Stimulated activated CD4-positive, alpha-beta T cell treated with anti-CD3 and anti-CD28 coated beads, Interleukin-1b, Interleukin-23, amount 100 ng/mL, for 4 hours (primary cell): Measurements from ENCODE around the gene ULBP3.
A peak's percentile ranks its signal among the peaks of the same experiment; 100 is the strongest.
"Not testable (repeated sequence)": the region's sequence is repeated elsewhere in the genome, so short reads cannot be mapped to it uniquely, and the experiment has no call there.

Experiments
- DNase-seq, 2 donors: peaks; one replicate each; pipeline ENCODE4 v3.0.0-alpha.2; 2020; ENCODE audit warnings: low read depth in 2 of 2

ULBP3 gene

DNA sequence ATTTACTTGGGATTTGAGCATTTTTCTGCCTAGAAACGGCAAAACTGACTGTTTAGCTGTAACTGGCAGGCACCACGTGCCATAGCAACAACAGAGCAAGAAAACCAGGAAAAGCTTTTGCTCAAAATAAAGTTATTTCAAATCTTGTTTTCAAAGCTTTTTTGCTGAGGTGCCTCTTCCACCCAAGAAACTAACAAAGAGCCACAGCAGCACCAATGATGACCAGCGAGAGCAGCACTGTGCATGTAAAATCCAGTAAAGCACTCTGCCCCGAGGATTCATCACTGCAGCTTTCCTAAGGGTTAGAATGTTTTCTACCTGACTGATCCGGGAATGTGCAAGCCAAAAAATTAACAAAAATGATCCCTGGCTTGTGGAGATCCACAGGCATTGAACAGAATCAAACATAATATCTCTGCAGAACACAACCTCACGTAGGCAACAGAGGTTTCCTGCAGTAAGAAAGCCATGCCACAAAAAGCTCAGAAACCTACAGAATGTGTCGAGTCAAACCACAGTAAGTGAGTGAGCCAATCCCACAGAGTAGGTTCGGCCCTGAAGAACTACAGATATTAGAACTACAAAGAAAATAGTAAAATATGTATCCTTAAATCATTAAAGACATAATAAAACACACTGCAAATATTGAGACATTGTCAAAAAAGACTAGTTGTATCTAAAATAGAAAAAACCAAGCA lies 7.4 kb upstream of the ULBP3 start:
- DNase-seq = no peak

DNA sequence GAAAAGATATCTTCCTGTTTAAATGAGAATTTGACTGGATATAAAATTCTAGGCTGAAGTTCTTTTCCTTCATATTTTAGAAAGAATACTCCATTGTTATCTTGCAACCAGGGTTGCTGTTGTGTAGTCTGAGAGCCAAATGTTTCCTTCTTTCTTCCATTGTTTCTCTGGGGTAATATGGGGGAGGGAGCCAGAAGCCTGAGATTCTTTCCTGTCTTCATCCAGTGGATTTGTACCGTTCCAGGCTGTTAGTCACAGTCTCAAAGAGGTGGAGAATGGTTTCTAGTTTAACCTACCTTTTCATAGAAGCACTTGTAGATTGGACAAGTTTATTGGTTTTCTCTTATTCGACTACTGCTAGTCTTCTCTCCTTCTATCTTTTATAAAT lies 6.1 kb upstream of the ULBP3 start:
- no peak for DNase-seq

DNA sequence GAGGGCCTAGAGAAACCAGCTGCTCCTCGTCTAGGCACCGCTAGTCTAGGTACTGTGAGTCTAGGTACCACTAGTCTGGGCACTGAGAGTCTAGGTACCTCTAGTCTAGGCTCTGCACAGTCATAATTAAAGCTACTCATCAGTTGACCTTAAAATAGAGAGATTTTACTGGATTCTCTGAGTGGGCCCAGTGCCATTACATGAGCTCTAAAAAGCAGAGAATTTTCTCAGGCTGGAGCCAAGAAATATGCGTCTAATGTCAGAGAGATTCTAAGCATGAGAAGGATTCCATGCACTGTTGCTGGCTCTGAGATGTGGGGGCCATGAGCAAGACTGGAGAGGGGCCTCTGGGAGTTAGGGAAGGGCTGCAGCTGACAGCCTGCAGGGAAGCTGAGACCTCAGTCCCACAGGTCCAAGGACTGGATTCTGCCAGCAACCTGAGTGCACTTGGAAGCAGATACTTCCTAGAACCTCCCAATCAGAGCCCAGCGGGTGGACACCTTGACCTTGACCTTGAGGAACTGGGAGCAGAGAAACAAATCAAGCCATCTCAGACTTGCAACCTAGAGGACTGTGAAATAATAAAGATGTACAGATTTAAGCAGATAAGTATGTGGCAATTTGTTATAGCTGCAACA lies 5.6 kb upstream of the ULBP3 start:
- DNase-seq = not testable (repeated sequence)

DNA sequence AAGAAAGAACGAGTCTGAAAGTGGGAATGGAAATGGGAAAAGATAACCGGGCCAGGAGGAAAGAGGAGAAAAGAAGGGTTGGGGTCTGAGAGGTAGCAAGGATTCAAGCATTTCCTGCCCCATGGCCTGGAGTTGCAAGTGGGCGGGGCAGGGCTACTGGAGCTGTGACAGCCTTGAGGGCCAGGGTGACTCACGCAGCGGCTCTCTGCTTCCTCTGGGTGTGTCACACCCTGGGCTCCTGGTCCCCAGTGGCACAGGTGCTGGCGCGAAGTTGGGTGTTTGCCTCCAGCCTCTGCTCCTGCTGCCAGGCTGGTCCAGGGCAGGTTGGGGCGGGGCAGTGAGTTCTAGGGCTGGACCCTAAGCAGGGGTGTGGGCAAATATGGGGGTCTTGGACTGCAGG lies 3.3 kb upstream of the ULBP3 start:
- DNase-seq = peak in 1 of 2 donors; percentile 18

DNA sequence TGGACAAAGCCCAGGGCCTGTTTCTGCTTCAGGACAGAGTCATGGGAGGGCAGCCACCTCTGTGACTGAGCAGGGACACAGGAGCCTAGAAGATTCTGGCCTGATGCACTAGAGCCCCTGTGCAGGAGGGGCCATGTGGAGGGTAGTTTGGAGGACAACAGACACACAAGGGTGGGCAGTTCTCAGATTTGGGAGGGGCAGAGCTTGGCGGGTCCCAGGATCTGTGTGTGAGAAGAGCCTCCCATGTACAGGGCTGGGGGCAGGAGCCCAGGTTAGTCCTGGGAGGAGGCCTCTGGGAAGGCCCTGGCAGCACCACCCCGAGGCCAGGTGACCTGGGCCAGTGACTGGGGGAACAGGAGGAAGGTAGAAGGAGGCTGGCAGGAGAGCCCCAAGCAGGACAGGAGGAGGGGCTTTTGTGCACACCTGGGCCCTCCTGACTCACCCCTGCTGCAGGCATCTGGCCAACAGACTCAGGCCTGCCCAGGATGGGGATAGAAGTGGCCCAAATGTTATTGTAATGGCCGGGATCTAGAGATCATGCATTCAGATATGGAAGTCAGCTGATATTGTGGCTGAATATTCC lies 1.4 kb upstream of the ULBP3 start:
- DNase-seq = no peak

DNA sequence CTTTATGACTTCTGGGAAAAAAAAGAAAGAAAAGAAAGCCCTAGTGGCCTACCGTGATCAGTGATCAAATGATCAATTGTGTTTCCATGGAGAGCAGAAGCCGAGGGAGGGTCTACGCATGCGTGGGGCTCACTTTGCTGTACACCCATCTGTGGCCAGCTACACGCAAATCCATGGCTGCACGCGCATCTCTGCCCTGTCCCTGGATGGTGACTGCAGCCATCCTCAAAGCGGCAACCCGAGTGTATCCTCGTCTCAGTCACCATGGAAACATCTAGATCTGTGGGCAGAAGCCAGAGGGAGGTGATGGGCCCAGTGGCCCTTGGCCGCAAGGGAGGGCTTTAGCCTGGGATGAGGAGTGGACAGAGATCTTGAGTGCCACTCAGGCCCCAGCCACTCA lies 785 bp upstream of the ULBP3 start:
- no peak for DNase-seq

DNA sequence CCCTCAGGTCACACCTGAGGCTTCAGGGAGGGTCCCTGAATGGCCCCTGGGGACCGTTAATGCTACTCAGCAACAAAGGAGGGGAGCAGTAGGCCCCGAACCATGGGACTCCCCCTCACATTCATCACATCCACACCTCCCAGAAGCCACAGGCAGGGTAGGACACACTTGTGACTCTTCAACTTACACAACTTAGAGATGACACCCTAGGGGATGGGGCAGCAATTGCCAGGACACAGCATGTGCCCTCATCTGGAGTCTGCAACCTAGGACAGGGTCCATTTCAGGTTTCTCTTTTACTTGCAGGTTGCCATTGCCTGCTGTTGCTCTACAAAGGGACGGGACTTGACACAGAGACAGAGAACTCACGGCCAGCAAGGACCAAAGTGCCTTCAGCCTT lies 770 bp downstream of the ULBP3 start:
- DNase-seq = no peak

DNA sequence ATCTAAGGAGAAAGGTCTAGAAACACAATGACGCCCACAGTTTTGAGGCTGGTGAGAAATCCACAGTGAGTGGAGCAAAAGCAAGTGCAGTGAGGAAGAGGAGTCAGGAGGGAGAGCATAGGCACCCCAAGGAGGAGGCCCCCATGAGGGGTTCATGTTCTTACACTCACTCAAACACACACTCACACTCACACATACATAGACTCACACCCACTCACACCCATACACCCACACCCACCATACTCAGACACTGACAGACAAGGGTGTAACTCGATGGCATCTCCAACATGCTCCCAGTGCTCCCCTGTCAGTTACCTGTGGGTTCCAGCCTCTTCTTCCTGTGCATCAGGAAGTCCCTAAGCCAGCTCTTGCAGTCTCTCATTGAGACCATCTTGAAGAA lies 3.8 kb downstream of the ULBP3 start:
- no peak for DNase-seq

DNA sequence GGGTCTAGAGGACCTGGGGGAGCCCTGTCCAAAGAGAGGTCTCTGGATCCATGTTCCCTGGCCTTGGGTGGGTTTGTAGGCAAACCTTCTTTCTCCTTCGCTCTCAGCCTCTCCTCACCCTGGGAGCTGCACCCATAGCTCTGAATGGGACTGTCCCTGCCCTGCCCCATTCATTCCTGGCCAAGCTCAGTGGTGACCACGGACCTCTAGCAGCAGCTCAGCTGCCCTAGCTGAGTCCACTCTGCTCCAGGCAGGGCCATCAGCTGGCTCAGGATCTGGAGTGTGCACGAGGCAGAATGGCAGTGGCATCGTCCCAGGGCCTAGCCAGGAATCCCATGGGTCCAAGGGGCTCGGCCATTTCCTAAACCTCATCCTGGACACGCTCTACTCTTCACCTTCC lies 5.3 kb downstream of the ULBP3 start:
- no peak for DNase-seq

DNA sequence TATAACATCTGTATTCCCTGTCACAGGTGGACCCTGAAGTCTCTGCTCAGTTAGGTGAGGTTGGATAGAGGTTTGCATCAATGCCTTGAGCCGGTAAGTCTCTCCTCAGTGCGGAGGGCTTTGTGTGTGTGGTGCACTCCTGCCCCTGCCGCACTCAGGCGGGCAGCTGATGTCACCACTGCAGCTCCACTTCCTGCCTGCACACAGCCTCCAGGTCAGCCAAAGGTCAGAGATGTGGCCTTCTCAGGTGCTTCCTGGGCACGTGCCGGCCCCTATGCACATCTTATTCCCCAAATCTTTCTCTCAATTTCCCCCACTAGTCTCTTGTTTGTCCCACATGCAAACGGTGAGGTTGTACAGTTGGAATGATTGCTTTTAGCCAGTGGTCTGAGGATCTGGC lies 8.9 kb downstream of the ULBP3 start:
- not testable (repeated sequence) for DNase-seq

DNA sequence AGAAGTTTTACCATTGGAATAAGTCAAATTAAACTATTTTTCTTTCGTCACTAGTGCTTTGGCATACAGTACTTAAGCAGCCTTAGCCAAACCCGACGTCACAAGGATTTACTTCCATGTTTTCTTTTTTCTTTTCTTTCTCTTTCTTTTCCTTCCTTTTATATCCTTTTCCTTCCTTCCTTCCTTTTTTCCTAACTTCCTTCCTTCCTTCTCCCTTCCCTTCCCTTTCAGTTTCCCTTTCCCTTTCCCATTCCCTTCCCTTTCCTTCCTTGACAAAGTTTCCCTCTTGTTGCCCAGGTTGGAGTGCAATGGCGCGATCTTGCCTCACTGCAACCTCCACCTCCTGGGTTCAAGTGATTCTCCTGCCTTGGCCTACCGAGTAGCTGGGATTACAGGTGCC lies 9.9 kb downstream of the ULBP3 start:
- no peak for DNase-seq

DNA sequence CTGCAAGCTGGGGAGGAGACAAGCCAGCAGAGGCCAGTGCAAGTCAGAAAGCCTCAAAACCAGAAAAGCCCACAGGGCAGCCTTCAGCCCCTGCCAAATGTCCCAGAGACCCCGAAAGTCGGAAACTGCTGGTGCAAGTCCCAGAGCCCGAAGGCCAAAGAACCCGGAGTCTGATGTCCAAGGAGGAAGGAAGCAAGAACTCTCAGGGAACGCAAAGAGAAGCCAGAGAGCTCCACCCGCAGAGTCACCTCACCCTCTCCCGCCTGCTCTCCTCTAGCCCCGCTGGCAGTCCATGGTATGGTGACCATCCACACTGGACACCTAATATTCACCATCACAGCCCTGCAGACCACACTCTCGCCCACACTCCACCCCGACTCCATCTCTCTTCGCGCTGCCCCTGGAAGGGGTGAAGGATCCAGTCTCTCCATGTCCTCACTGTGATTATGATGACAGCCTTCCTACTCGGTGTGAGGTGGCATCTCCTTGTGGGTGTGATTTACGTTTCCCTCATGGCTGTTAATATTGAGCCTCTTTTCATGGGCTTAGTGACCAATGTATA lies 10.6 kb downstream of the ULBP3 start:
- DNase-seq = no peak

DNA sequence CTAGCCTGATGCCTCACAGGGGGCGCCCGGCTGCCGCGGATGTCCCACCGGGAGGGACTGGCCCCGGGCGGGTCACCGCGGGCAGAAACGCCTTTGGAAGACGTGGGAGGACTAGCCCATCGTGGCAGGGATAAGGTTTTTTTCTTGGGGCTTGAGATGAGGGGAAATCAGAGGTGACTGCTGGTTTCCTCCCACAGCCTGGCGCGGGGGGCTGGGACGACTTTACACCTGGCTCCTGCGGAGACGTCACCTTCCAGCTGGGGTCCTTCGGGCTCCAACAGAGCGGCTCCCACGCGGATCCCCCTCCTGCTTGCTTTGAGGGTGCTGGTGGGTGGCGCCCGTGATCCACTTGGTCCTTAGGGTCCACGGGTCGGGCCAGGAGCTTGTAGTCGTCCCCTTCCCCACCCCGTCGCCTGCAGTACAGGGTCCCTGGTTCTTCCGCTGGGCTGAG lies 11.4 kb downstream of the ULBP3 start:
- no peak for DNase-seq

DNA sequence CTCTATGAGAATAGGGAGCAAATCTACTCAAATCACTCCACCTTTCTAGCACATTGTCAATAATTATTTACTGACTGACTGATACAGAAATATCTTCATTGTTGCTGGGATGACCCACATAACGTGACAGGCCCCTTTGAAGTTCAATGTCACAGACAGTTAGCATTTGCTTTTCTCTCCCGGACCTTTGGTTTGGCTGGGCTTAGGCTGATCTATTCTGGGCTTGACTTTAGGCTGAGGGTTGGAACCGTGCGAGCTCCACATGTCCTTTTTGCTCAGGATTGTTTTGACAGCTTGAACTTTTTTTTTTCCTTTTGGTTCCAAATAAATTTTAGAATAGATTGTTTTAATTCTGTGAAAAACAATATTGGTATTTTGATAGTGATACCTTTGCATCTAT lies 12.0 kb downstream of the ULBP3 start:
- no peak for DNase-seq

DNA sequence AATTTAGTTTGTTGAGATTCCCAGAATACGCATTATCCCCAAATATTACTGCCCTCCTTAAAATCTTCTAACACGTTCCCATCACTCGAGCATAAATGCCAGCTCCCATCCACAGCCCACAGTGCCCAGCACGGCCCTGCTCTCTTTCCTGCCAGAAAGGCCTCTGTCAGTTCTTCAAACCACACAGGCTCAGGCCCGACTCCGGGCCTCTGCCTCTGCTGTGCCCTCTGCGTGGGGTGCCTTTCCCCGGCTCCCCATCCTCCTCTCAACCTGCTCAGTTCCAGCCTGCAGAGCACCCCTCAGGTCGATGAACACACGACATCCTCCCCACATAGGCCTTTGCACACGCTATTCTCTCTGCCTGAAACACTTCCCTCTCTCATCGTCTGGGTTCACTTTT lies 12.8 kb downstream of the ULBP3 start:
- no peak for DNase-seq

DNA sequence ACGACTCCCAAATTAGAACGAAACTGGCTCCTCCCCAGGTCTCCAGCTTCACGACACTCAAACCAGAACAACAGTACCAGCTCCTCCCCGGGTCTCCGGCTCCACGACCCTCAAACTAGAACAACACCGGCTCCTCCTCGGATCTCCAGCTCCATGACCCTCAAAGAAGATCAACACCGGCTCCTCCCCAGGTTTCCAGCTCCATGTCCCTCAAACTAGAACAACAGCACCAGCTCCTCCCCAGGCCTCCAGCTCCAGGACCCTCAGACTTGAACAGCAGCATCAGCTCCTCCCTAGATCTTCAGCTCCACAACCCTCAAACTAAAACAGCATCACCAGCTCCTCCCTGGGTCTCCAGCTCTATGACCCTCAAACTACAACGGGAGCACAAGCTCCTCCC lies 13.8 kb downstream of the ULBP3 start:
- DNase-seq = no peak

DNA sequence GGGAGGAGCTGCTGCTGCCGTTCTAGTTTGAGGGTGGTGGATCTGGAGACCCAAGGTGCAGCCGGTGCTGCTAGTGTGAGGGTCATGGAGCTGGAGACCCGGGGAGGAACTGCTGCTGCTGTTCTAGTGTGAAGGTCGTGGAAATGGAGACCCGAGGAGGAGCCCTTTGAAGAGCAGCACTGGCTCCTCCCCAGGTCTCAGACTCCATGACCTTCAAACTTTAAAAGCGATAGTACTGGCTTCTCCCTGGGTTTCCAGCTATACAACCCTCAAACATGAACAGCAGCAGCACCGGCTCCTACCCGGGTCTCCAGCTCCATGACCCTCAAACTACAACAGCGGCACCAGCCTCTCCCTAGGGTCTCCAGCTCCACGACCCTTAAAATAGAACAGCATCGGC lies 15.5 kb downstream of the ULBP3 start:
- DNase-seq = no peak

DNA sequence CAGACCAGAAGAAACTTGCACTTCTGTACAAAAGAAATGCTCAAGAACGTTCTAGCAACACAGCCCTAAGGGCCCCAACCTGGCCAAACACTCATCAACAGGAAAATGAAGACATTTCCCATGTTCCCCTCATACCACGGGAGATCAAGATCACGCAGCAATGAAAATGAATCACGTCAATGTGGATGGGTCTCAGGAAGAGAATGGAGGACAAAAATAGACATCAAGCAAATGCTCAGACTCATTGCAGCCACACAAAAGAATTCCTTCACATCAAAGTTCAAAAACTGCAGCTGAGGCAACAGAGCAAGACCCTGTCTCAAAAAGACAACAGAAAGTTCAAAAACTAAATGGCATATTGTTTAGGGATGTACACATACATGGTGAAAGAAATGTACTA lies 18.1 kb downstream of the ULBP3 start:
- no peak for DNase-seq

DNA sequence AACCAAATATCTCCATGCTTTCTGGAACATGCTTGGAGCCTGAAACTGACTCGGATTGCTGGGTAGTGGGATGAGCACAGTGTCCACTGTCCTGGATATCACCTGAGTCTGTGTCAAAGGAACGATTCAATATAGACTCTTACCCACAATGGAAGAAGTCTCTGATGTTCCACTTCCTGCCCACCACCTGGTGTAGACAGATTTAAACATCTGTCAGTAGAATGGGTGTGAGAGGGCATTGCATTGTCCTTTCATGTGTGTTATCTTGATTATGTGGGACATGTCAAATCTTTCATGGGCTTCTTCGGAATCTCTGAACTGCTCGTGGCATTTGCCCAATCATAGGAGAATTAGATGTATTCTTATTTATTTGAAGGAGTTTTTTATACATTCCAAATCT lies 20.8 kb downstream of the ULBP3 start:
- DNase-seq = no peak

DNA sequence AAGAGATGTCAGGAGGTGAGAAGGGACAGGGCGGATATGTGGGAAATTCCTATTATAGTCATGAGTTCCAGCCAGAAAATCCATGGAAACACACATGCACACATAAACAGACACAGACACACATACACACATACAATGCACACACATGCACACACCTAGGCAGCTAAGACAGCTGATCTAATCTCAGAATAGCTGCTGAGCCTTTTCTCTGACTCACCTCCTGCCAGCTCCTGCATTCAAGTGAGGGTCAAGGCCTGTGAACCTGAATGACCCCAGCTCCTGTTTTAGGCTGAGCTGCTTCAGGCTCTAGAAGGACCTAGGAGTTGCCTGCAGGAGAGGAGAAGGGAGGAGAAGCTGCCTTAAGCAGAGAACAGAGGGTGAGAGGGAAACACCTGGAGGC lies 22.0 kb downstream of the ULBP3 start:
- DNase-seq = no peak

DNA sequence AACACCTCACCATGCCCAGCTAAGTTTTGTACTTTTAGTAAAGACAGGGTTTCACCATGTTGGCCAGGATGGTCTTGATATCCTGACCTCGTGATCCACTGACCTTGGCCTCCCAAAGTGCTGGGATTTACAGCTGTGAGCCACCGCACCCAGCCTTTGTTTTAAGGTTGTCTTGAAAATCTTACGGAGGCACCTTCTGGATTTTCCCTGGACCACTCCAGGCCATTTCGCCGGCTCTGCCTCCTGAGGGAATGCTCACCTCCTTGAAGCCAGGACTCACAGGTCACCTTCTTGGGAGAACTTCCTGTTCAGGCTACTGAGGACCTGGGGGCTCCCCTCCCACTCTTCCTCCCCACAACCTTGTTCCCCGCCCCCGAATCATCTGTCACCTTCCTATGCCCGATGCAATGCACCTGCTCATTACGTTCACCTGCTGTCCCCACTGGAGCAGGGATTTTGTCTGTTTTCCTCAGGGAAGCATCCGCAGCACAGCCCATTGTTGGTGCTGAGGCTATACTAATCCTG lies 24.2 kb downstream of the ULBP3 start:
- no peak for DNase-seq

DNA sequence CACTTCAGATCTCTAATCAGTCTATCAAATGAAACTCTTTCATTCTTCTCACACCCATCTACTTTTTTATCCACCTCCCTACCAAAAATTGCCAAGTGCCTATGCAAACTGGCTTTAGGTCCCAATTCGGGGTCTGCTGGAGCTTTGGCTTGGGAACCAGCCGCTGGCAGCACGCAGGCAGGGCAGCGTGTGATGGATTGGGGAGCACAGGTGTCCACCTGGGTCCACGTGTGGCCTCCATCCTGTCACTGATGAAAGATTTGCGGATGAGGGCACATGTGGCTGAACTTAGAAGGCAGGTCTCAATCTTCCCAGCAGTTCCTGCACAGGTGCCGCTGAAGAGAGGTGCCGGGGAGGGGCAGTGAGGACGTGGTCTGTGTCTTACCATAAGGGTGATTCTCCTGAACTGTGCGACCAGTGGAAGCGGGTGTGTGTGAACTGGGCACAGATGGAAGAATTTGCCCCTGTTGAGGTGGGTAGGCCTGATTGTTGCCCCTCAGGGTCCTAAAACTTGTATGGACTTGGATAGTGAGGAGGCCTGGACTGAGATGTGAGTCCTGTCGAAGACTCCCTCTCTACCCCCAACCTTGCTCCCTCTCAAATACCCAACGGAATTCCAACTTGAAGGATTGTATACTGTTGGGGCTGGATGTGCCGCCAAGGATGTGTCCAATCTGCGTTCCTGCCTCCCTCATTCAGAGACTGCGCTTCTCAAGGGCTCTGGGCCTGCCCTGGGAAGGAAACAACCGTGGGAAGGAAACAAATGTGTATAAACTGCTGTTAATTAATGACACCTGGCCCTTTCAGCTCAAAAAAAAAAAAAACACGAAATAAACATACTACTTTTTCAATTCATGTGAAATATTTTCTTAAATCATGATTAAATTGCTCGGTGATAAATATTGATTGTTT lies 25.2 kb downstream of the ULBP3 start:
- no peak for DNase-seq
